Daoy (cell line): Measurements from ENCODE around the gene ROBO2. TPM values are rescaled to one million over a fixed set of nuclear protein-coding genes. Genes with fewer than 3 reads are reported as not detected.
A peak's percentile ranks its signal among the peaks of the same experiment; 100 is the strongest.

Experiments
- DNase-seq: peaks from one replicate; pipeline ENCODE4 v3.0.0-alpha.2; 2015; ENCODE audit warnings: low read depth
- total RNA-seq: library from RNA; depleted of rRNA; stranded (reverse); fragments of >200 nt; shearing (Covaris generic); gene quantifications from 2 replicates; pipeline ENCODE4 v1.2.3, GENCODE V29; 2014

The ROBO2 gene
- total RNA-seq, 1 experiment from 2014 or later: not detected

DNA sequence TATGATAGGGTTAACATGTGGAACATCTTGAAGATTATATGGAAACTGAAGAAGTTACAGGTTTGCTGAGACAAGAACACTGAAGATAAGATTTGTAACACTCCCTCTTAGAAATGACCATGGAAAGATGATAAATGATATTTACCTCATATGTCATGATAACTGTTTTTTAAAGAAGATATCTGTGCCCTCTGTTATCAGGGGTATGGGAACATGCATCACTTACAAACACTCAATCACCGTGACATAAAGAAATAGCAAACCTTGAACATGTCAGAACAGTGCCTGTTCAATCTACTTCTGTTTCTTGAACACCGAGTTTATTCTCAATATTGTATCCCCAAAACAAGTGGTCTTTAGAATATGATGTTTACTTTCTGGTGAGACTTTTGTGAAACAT, 149.4 kb downstream of the ROBO2 start:
- DNase-seq: no peak

DNA sequence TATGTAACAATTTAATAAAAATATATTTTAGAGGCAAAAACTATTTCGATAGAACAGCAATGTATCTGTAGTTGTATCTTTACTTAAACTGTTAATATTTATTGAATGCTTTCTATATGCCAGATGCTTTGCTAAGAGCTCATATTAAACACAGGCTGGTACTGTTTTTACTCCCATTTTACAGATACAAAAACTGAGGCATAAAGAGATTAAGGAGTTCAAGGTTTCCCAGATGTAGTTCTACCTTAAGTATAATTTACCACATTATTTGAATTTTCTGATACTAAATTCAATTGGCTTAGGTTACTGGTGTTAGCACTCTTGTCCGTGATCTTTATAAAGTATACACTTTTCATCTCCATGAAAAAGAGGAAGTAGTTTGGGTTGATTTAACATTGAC, 149.8 kb downstream of the ROBO2 start:
- DNase-seq: no peak

DNA sequence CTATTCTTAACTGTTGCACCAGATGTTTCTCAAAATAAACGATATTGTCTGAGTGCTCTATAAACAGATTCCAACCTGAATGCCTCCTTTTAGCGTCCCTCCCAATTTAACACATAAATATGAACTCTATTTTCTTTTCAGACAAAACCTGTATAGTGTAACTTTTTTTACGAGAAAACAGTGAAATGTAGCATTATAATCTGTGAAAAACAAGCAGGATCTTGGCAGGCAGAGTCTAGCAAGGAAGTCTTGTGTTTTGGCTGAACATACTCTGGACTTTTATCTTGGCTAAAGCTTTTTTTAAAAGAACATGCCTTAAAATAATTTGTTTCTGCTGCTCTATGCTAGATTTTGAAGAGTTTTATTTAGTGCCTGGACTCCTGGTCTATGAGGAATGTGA, 150.5 kb downstream of the ROBO2 start:
- no peak for DNase-seq

DNA sequence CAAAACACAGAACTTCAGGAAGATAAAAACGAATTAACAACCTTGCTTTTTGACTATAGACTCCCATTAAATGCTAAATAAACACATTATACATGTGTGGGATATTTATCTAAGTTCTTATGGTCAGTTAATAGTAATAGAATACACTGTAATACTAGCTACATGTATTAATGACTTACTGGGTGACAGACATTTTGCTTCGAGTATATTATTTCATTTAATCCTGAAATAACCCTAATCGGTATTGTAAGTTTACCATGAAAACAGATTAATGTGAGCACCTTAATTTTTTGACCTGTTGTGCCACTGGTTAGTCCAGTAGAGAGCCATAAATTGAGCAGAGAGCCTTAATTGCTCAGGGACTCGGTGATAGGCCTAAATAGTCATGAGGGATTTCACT, 151.1 kb downstream of the ROBO2 start:
- no peak for DNase-seq

DNA sequence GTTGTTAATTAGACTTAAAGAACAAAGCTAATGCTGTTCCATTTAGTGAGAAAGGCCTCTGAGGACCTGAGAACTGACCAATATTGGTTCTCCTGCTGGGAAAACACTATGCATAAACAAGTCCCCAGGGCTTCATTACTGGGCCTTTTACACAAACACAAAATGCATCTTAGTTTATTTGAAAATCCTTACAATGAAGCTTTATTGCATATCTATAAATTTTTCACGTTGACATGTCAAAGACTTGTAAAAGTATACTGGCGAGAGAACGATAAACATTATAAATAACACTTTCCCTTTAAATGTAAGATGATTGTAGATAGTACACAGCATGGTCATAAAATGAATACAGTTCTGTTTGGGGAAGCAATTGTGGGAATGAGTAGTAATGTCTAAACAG, 151.7 kb downstream of the ROBO2 start:
- no peak for DNase-seq

DNA sequence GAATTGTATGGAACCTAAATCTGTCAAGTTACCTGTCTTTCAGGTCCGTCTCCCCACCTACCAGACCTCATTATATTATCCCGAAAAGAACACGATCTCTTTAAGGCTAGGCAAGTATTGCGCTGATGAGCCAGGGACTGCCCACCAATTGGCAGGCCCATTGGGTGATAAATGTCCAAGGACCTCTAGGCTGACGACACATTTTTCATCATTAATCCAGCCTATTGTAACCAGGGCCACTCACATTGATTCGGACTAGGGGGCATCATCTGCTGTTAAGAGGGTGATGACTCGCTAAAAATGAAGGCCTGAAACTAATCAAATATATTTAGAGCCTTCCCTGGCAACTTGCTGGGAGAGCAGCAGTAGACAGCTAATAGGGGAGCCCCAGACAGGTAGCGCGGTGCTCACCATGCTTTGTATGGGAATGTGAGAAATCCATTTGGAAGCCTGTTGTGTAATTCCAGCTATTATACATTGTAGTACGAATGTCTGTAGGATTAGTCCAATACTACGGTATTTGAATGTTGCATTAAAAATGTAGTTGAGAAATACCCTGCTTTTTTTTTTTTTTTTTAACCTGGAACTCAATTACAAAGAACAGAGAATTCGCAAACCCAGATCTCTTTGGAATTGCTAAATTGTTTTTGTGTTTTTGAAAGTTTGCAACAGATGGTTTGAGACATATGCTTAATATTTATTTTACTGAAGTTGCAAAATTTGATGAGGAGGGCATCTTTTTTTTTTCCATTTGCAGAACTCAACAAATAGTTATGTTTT, 156.1 kb downstream of the ROBO2 start:
- no peak for DNase-seq

DNA sequence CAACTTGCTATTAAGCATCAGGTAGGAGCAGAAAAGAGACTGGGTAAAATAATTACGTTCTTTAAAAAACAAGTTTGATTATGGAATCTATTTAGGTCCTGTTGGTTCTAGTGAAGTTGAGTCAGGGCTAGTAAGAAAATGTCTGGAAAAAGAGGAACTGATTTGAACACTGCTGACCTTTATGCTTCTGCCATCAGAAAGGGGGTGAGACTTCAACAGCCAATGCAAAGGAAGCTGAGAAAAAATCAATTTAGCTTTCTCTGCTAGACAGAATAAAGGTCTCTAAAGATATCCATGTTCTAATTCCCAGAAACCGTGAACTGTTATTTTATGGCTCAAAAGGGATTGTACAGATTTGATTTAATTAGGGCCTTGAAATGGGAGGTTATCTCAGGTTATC, 157.5 kb downstream of the ROBO2 start:
- no peak for DNase-seq

DNA sequence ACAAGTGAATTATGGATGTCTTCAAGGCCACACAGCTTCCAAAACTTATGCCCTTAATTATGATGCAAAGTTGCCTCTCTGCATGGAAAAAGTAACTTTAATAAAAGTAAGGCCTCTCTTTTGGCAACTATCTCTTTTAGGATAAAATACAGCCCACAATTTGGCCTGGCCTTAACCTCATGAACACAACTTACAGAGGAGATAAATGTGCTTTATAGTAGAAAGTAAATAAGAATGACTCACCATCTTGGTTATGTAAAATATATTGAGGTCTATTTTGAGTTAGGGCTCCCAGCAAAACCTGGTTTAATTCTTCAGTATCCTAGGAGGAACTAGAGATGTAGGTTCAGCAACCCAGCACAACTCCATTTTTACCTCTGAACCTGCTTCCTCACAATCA, 164.0 kb downstream of the ROBO2 start:
- no peak for DNase-seq

DNA sequence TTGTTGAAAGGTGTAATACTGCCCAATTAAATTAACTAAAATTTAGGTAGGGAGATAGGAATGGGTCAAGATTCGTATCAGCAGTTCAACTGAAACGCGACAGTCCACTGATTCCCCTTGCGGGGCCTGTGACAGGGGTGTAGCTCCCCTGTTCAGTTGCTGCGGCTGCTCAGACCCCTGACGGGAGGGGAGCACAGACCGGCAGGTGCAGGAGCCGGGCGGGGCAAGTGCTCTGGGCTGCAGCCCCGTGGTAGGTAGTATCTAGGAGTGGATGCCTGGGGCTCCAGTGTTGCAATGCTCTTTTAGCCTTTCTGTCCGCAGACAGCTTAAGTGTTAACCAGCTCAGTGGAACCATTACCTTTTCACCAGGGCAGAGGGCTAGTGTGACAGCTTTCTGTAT, 164.9 kb downstream of the ROBO2 start:
- no peak for DNase-seq

DNA sequence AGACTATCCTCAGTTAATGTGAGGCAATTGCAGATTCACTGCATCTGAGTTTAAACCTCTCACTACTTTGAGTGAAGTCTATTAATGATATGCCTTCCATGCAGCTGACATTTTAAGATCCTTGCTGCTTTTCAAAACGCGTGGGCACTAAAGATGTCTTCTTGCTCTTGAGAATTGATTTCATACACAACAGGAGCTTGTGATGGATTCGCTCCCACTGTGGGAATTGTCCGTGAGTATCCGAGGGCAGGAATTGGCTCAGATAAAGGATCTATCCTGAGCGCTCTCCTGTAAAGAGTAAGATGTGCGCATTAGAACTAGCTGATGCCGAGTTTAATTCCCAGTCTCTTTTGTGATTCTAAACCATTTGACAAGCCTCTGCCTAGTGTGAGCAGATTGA, 167.9 kb downstream of the ROBO2 start:
- DNase-seq: no peak

DNA sequence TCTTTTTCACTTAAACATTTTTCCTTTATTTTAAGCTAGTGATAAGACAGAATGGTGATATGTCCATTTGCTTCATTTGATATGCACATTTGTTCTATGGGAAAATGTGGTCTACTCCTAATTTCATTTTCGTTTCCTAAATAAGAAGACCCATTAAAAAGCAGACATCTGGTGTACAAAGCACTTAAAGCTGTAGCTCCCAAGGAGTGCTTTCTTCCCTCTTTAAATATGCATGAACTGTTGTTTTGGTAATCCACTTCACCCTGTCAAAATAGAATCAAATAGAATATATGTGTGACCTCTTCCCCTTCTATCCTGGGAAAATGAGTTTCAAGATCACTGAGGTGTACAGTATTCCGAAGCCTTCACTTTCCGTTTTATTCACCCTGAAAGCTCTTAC, 182.8 kb downstream of the ROBO2 start:
- DNase-seq: no peak

DNA sequence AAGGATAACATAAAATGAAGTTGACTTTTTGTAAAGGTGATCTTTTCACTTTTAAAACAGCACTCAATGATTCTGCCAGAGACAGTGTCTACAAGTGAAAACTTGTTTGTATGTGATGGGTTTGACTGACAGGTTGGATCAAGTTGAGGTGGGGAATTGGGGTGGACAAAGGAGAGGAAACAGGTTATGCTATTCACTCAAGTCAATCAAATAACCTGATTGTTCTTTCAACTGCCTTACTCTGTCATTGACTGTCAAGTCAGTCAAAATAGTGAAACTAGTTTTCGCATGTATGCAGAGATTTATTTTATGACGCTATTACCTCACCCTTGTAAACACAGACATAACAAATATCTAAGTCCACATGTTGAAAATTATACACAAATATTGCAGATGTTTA, 187.7 kb downstream of the ROBO2 start:
- no peak for DNase-seq

DNA sequence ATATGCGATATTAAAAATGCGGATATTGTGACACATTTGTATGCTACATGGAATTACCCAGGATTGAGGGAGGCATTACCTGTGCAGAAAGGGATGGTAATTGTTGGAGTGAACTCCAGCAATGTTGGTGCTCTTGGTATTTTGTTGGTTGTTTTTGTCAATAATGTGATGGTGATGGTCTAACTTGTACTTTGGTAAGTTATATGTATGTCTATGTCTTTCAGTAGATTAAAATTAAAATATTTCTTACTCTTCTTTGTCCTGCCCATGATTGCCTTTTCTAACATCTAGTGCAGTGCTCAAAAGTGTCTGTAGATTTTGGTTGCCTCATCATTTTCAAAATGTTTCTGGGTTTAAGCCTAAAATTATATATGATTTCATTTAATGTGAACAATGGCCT, 192.7 kb downstream of the ROBO2 start:
- DNase-seq: no peak

DNA sequence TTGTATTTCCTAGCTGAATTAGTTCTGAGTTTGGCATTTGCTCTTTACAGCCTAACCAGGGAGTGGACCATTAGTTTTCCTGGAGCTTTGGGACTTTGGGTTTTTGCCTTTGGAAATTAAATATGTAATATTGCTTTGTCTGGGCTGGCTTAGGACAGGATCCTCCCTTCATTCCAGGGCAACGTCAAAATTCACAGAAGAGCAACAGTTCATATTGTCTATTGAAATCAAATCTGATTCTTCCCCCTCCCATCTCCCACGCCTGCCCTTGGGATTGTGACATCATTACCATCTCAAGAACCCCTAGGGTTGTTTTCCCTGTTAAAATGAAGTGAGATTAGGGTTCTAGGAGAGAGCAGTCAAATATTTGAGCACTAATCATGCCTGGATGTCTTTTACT, 194.1 kb downstream of the ROBO2 start:
- DNase-seq: no peak

DNA sequence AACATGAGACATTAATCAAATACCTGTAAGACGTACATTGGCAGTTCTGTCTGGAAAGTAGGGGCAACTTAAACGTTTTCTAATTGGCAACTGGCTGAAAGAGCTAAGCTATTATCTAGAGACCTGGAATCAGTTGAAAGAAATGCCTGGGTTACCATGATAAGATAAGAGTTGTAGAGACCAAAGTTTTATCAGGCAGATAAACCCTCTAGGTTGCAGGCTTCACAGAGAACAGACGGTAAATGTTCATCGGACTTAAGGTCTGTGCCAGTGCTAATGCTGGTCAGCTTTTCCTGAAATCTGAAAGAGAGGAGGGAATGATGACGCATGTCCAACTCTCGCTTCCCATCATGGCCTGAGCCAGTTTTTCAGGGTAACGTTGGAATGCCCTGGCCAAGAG, 196.2 kb downstream of the ROBO2 start:
- no peak for DNase-seq

DNA sequence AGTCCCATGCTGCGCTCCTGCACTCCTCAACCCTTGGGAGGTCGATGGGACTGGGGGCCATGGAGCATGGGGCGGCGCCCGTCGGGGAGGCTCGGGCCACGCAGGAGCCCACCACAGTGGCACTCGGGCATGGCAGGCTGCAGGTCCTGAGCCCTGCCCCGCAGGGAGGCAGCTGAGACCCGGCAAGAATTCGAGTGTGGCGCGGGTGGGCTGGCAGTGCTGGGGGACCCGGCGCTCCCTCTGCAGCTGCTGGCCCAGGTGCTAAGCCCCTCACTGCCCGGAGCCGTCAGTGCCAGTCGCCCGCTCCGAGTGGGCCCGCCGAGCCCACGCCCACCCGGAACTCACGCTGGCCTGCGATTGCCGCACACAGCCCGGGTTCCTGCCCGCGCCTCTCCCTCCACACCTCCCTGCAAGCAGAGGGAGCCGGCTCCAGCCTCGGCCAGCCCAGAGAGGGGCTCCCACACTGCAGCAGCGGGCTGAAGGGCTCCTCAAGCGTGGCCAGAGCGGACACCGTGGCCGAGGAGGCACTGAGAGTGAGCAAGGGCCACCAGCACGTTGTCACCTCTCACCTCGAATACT, 200.3 kb downstream of the ROBO2 start:
- no peak for DNase-seq

DNA sequence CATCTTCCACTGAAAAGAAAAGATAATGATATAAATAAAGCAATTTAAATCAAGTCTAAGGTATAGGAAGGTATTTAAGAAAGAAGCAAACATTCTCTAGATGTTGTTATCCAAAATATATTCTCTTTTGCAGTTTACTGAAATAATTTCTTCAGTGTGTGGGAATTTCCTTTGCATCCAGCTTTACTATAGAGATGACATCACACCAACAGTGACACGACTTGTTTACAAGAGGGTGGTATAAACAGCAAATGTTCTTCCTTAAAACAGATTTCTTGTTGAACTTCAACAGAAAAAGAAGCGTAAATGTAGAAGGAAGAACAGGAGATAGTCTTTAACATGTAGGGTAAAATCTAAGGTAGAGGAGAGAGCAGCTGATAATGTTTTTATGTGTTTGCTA, 202.5 kb downstream of the ROBO2 start:
- no peak for DNase-seq

DNA sequence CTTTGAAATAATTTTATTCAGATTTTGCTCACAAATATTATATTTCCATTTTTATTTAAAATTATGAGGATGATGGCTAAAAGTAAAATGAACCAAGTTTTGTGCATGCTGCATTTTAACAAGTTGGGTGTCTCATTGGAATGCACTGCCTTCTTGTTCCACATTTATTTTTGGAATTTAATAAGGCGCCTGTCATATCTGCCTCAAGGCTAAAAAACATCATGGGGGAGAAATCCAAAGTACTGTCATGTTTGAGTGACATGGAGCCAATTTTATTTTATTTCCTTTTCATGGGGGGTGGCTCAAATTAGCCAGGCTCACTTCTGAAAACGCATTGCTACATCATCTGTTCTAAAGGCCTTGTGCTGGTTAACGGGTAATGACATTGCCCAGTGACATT, 205.1 kb downstream of the ROBO2 start:
- DNase-seq: no peak

DNA sequence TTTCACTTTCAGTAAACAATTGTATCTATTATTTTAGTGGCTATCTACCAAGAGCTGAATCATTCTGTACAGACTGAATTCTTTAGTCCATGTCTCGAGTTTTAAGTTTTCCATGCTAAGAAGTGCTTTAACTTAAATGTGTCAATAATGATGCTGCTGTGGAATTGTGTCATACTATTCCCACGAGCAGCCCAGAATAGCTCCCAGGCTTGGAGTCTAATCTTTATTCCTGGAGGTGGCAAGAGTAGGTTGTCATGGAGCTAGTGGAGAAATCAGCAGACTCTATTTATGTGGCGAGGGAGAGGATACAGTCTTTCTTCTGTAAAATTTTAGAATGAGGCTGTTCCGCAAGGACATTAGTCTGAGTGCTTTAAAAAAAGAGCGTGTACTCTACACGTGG, 207.2 kb downstream of the ROBO2 start:
- no peak for DNase-seq

DNA sequence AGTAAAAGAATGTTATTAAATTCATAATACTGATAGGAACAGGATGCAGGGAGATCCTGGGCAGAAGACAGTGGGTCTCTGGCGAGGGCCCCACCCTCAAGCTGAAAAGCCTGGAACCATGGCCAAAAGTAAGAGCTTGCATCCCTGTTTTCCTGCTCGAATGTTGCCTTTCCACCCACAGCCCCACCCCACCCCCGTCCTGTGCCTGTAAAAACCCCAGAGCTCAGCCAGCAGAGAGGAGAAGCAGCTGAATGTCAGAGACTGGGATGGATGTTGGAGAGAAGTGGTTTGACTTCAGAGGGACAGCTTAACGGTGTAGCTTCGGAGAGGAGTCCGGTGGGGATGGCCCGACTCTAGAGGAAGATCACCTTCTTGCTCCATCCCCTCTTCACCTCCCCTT, 207.9 kb downstream of the ROBO2 start:
- DNase-seq: no peak

DNA sequence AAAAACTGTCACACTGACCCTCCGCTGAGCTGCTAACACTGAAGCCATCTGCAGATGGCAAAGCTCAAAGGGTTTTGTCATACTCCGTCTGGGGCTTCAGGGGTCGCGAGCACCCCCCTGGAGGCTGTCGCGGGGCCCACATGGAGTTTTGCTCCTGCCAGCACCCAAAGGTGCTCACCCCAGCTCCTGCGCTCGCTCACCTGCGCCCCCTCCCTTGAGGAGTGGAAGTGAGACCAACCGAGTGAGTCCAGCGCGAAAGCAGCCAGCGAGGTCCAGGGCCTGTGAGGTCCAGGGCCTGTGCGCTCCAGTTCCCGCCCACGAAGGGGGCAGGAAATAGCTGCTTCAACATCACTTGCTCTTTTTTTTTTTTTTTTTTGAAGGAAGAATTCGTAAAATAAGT, 208.5 kb downstream of the ROBO2 start:
- no peak for DNase-seq

DNA sequence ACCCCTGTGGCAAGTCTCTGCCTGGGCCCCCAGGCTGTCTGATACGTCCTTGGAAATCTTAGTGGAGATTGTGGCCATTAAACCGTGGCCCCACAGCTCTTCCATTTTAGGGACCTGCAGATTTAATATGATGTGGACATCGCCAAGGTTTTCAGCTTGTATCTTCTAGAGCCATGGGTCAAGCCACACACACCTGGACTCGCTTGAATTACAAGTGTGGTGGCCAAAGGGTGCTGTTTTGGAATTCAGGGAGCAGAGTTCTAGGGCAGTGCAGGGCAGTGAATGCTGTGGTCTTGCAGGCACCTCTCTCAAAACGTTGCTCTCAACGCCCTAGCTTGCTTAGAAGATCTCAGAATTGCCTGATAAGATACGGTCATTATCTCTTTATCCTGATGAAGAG, 211.2 kb downstream of the ROBO2 start:
- DNase-seq: no peak

DNA sequence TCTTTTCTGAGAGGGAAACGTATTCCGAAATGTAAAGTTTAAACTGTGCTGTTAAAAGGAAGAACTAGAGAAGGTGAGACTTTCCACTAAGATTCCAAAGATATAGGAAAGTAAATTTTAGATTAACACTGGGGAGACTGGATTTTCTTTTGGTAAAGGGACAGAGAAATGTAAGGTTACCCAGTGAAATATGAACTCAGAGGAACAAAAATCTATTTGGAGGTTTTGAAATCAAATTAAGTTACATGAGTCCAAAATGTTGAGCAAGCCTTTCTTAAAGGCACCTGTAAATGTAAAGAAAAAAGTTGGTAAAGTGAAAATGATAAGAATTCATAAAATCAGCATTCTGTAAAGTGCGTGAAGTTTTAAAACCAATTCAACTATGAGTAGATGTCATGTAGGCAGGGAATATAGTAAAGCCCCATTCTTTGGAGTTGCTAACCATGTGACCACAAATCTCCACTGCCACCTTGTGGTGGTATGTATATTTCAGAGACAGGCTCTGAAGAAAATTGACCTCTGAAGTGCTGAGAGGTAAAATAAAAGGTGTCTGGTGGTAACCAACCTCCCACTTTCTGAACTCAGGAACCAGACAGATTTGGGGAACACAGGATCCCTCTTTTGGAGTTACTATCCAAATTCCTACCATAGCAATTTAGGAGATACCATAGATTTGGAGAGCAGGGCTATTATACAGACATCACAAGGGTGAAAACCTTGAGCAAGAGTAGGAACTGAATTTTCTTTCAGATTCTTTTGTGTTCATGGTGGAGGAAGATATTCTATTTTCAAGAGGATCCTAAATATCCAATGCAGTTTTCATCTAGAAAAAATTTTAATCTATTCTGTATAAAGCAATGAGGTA, 215.3 kb downstream of the ROBO2 start:
- peak; percentile 15 for DNase-seq
